Activated CD4-positive, alpha-beta T cell treated with anti-CD3 and anti-CD28 coated beads for 36 hours (primary cell): ENCODE results near the gene ZRSR2. TPM values are rescaled to one million over a fixed set of nuclear protein-coding genes. Genes with fewer than 3 reads are reported as not detected.
A peak's percentile ranks its signal among the peaks of the same experiment; 100 is the strongest.

Source experiments
- ATAC-seq: fragments of 200-7000 bp; cut with Tn5 transposase; one replicate; pipeline ENCODE4 v1.10.0; 2021; ENCODE audit warnings: mild to moderate bottlenecking, moderate library complexity
- CTCF ChIA-PET: fragments of 350-600 bp; sonication (Branson Sonifier 250); formaldehyde crosslinking; loops from one replicate; lab custom pipeline; 2021; ENCODE audit warnings: antibody characterized with exemption; lab: Charles Lee
- POLR2A ChIA-PET: fragments of 350-600 bp; sonication (Branson Sonifier 250); formaldehyde crosslinking; loops from one replicate; lab custom pipeline; 2021; ENCODE audit warnings: antibody characterized with exemption, inconsistent platforms; lab: Charles Lee
- DNase-seq: peaks from one replicate; pipeline ENCODE4 v3.0.0-alpha.2; 2020
- H3K27ac Mint-ChIP-seq: one replicate; pipeline ENCODE4 v1.8.0; 2021; ENCODE audit warnings: mixed read lengths
- H3K27me3 Mint-ChIP-seq: one replicate; pipeline ENCODE4 v1.8.0; 2021; ENCODE audit warnings: mixed read lengths
- H3K36me3 Mint-ChIP-seq: one replicate; pipeline ENCODE4 v1.8.0; 2021; ENCODE audit warnings: low read depth, mixed read lengths
- H3K4me1 Mint-ChIP-seq: one replicate; pipeline ENCODE4 v1.8.0; 2021; ENCODE audit warnings: mixed read lengths
- H3K4me3 Mint-ChIP-seq: one replicate; pipeline ENCODE4 v1.8.0; 2021; ENCODE audit warnings: mild to moderate bottlenecking, moderate library complexity, mixed read lengths
- H3K9me3 Mint-ChIP-seq: one replicate; pipeline ENCODE4 v1.8.0; 2021; ENCODE audit warnings: low read depth, mixed read lengths
- intact Hi-C, 2 experiments: fragments of 100-400 bp; cut with DNase I in 1 of 2; cut with micrococcal nuclease in 1 of 2; formaldehyde crosslinking; loops; one replicate each; pipeline versions ENCODE4 v1.14.2 to v1.15.1; 2022 to 2024; cut with DNase I, micrococcal nuclease
- total RNA-seq, 2 experiments: library from RNA; stranded (reverse); gene quantifications; one replicate each; pipeline ENCODE4 v1.2.3, GENCODE V29; 2021

Gene ZRSR2
- total RNA-seq, 2 experiments from 2014 or later: 12.4 TPM

- no peaks in the 10 kb centered on the region for H3K27me3 Mint-ChIP-seq
- intact Hi-C loops: loop anchor here (1.0 to 10.0 kb wide), 10 partner anchors 37 to 1021 kb away; partner anchors contain the start of genes ZRSR2 (in 2 of the 2), CA5B (in 1 of the 2), FANCB (in 1 of the 2) and MOSPD2 (in 1 of the 2)
- peak overlapping the region; percentile 51 for H3K27ac Mint-ChIP-seq
- ATAC-seq: peak; percentile 9
- H3K4me1 Mint-ChIP-seq: peaks cover 23% of the 10 kb centered on the region
- H3K36me3 Mint-ChIP-seq: peaks cover 8% of the 10 kb centered on the region
- POLR2A ChIA-PET: interaction anchor here (0.6 to 1.5 kb wide), 3 partner anchors 38 to 116 kb away, joined by 3 to 5 read pairs (median 4); partner anchors contain the start of gene CA5B
- peak; percentile 58 for DNase-seq
- no peaks in the 10 kb centered on the region for H3K9me3 Mint-ChIP-seq
- CTCF ChIA-PET: no interaction called here
- peak overlapping the region; percentile 74 for H3K4me3 Mint-ChIP-seq
Observed at GRCh38 chrX:15854080-15854655, 63.9 kb downstream of the ZRSR2 start.

DNA sequence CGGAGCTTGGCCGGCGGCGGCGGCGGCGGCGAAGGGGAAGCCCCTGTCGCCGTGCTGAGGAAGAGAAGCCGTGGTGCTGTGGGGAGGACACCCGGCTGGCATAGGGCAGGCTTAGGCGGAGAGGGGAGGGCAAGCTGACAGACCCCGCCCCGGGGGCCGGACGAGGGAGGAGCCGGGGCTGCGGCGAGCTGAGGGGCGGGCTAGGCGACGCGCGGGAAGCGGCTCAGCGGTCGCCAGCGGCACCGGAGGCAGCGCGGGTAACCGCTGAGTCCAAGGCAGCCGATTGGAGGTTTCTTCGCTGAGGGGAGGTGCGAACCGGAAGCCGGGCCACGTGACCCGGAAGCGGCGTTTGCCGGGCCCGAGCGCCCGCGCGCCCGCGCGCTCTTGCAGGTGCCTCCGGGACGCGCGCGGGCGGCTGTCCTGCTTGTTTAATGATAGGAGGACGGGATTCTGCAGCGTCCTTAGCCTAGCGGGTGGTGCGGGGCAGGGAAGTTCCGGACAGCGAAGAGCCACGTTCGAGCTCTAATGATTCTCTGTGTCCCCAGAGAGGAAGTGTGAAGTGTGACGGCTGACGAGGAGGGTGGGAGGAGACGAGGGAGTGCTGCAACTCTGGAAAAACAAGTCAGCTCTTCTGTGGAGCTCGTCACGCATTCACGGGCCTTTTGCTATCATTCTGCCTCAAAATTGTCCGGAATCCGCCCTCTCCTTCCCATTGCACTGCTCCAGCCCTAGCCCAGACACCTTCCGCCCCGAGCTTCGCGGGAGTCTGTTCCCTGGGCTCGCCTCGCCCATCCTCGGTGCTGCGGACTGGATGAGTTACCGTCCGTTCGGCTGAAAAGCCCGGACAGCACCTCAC lies 64.7 kb downstream of the ZRSR2 start, which contains the start of gene AP1S2:
TSS of gene AP1S2 (minus strand) at position 102 of the 856 bp plus-strand sequence. CDS start 2,289 bp downstream, outside the sequence.
- Mint-ChIP-seq H3K27ac (peak within 1 kb of the TSS; percentile 96), H3K36me3 (peaks cover 4% of the 10 kb centered on the region), H3K27me3 (no peaks in the 10 kb centered on the region), H3K9me3 (no peaks in the 10 kb centered on the region), H3K4me3 (peak within 1 kb of the TSS; percentile 90), H3K4me1 (peaks cover 20% of the 10 kb centered on the region)
- ChIA-PET CTCF (interaction anchor here (0.7 kb wide), 1 partner anchor 26 kb away, joined by 4 read pairs; no protein-coding TSS in a partner anchor), POLR2A (interaction anchor here (0.5 to 1.5 kb wide), 5 partner anchors 39 to 135 kb away, joined by 3 to 5 read pairs (median 4); partner anchors contain the start of gene CA5B)
- intact Hi-C loops: loop anchor here (1.0 to 10.0 kb wide), 13 partner anchors 35 to 1020 kb away; partner anchors contain the start of genes CA5B (in 2 of the 2), ZRSR2 (in 2 of the 2), FANCB (in 1 of the 2) and MOSPD2 (in 1 of the 2)
- DNase-seq (peak; percentile 94), ATAC-seq (peak; percentile 98)

GRCh38 chrX:15855568-15856221 lies 65.4 kb downstream of the ZRSR2 start:
- H3K36me3 Mint-ChIP-seq: peaks cover 4% of the 10 kb centered on the region
- ATAC-seq: no peak
- peak overlapping the region; percentile 90 for H3K4me3 Mint-ChIP-seq
- DNase-seq: no peak
- CTCF ChIA-PET: interaction anchor here (0.7 kb wide), 1 partner anchor 26 kb away, joined by 4 read pairs; no protein-coding TSS in a partner anchor
- intact Hi-C loops: loop anchor here (1.0 to 10.0 kb wide), 9 partner anchors 35 to 1019 kb away; partner anchors contain the start of genes CA5B (in 1 of the 2), FANCB (in 1 of the 2), MOSPD2 (in 1 of the 2) and PIGA (in 1 of the 2)
- peak overlapping the region; percentile 96 for H3K27ac Mint-ChIP-seq
- POLR2A ChIA-PET: interaction anchor here (0.5 to 1.5 kb wide), 3 partner anchors 18 to 117 kb away, joined by 3 to 7 read pairs (median 5); partner anchors contain the start of gene CA5B
- H3K9me3 Mint-ChIP-seq: no peaks in the 10 kb centered on the region
- H3K4me1 Mint-ChIP-seq: peaks cover 19% of the 10 kb centered on the region
- H3K27me3 Mint-ChIP-seq: no peaks in the 10 kb centered on the region

DNA sequence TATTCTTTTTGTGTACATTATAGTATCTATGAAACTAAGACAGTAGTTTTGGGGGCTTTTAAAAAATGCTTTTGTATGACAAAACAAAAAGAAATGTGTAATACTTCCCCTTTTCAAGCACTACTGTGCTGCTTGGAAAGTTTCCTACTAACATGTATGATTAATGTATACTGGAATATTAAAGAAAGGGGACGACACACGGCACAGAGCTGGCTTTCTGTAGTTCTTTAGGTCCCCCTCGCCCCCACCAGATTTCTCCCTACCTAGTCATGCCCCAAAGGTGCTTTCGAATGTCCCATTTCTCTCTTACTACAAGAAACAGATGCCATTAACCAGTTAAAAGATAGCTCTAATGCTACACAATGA lies 65.9 kb downstream of the ZRSR2 start:
- no peak overlapping the region for H3K4me3 Mint-ChIP-seq
- H3K4me1 Mint-ChIP-seq: peaks cover 16% of the 10 kb centered on the region
- no peak overlapping the region for H3K27ac Mint-ChIP-seq
- no peaks in the 10 kb centered on the region for H3K9me3 Mint-ChIP-seq
- intact Hi-C loops: loop anchor here (5.0 to 10.0 kb wide), 5 partner anchors 119 to 1019 kb away; partner anchors contain the start of genes CA5B (in 1 of the 2), FANCB (in 1 of the 2), MOSPD2 (in 1 of the 2) and RBBP7 (in 1 of the 2)
- H3K36me3 Mint-ChIP-seq: peaks cover 1% of the 10 kb centered on the region
- CTCF ChIA-PET: interaction anchor here (0.7 kb wide), 1 partner anchor 626 kb away, joined by 3 read pairs; no protein-coding TSS in a partner anchor
- no peaks in the 10 kb centered on the region for H3K27me3 Mint-ChIP-seq
- ATAC-seq (no peak), DNase-seq (no peak)
- POLR2A ChIA-PET: interaction anchor here (0.7 kb wide), 1 partner anchor 18 kb away, joined by 7 read pairs; no protein-coding TSS in a partner anchor

- Mint-ChIP-seq H3K27me3 (no peaks in the 10 kb centered on the region), H3K4me3 (no peak overlapping the region), H3K4me1 (peaks cover 14% of the 10 kb centered on the region), H3K36me3 (peaks cover under 1% of the 10 kb centered on the region), H3K9me3 (no peaks in the 10 kb centered on the region), H3K27ac (no peak overlapping the region)
- CTCF ChIA-PET: interaction anchor here (0.7 kb wide), 1 partner anchor 625 kb away, joined by 3 read pairs; no protein-coding TSS in a partner anchor
- DNase-seq (no peak), ATAC-seq (no peak)
- POLR2A ChIA-PET: interaction anchor here (0.7 kb wide), 1 partner anchor 270 kb away, joined by 3 read pairs; no protein-coding TSS in a partner anchor
- intact Hi-C loops: loop anchor here (5.0 to 10.0 kb wide), 5 partner anchors 118 to 1018 kb away; partner anchors contain the start of genes CA5B (in 1 of the 2), FANCB (in 1 of the 2), MOSPD2 (in 1 of the 2) and RBBP7 (in 1 of the 2)
Observed at GRCh38 chrX:15856636-15857035, 66.4 kb downstream of the ZRSR2 start.

DNA sequence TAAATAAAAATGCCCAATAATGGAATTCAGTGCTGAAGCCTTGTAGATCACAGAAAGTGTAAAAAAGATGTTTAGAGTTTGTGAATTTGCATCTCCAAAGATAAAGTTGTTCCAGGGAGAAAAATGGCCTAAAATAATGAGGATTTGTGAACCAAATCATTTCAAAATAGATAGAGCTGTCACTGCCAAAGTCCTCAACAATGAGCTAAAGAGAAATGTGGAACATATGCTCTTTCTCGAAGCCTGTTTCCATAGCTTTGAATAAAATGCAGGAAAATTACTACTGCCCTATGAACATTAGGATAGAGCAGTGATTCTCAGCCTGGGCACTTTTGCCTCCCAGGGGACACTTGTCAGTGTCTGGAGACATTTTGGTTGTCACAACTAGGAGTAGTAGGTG lies 67.8 kb downstream of the ZRSR2 start:
- H3K27ac Mint-ChIP-seq: no peak overlapping the region
- intact Hi-C loops: loop anchor here (5.0 to 10.0 kb wide), 5 partner anchors 117 to 1017 kb away; partner anchors contain the start of genes CA5B (in 1 of the 2), FANCB (in 1 of the 2), MOSPD2 (in 1 of the 2) and RBBP7 (in 1 of the 2)
- POLR2A ChIA-PET: no interaction called here
- peaks cover 8% of the 10 kb centered on the region for H3K4me1 Mint-ChIP-seq
- H3K27me3 Mint-ChIP-seq: no peaks in the 10 kb centered on the region
- no peaks in the 10 kb centered on the region for H3K36me3 Mint-ChIP-seq
- DNase-seq (no peak), ATAC-seq (no peak)
- no peak overlapping the region for H3K4me3 Mint-ChIP-seq
- CTCF ChIA-PET: no interaction called here
- no peaks in the 10 kb centered on the region for H3K9me3 Mint-ChIP-seq

DNA sequence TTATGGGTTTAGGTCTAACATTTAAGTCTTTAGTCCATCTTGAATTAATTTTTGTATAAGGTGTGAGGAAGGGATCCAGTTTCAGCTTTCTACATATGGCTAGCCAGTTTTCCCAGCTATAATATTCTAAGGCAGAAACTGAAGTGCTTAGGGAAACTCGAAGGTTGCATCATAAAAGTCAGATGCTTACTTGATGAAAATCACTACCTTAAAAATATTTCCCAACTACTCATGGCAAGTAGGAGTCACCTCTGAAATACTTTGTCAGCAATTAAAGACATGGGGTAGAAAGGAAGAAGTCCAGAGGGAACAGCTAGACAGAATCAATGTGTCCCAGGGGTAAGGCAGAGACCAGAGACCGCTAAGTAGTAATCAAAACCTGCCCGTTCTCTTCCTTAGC lies 70.6 kb downstream of the ZRSR2 start:
- H3K27me3 Mint-ChIP-seq: no peaks in the 10 kb centered on the region
- H3K4me1 Mint-ChIP-seq: peaks cover 4% of the 10 kb centered on the region
- DNase-seq (no peak), ATAC-seq (no peak)
- no peak overlapping the region for H3K4me3 Mint-ChIP-seq
- ChIA-PET CTCF (no interaction called here), POLR2A (no interaction called here)
- H3K27ac Mint-ChIP-seq: no peak overlapping the region
- intact Hi-C loops: no loop called here
- no peaks in the 10 kb centered on the region for H3K9me3 Mint-ChIP-seq
- H3K36me3 Mint-ChIP-seq: no peaks in the 10 kb centered on the region

- Mint-ChIP-seq H3K27ac (no peak overlapping the region), H3K27me3 (no peaks in the 10 kb centered on the region), H3K4me1 (no peaks in the 10 kb centered on the region), H3K4me3 (no peak overlapping the region), H3K9me3 (no peaks in the 10 kb centered on the region), H3K36me3 (no peaks in the 10 kb centered on the region)
- intact Hi-C loops: no loop called here
- CTCF ChIA-PET: no interaction called here
- DNase-seq (no peak), ATAC-seq (no peak)
- POLR2A ChIA-PET: no interaction called here
Observed at GRCh38 chrX:15864023-15864422, 73.7 kb downstream of the ZRSR2 start.

DNA sequence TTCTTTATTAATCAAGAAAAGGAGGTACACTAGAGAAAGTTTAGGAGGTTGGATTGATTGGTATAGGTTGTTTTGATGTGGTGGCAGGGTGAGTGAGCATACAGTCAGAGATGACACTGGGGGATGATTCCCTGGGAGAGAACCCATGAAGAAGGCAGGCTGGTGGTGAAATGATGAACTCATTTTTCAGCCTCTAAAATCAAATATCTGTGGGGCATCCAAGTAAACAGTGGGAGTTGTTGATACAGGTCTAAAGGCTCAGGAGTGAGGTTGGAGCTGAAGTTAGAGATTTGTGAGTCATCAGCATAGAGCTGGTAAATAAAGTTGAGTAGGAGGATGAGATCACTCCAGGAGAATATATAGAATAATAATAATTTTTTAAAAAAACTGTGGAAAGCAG lies 74.3 kb downstream of the ZRSR2 start:
- DNase-seq (no peak), ATAC-seq (no peak)
- ChIA-PET POLR2A (no interaction called here), CTCF (no interaction called here)
- H3K27me3 Mint-ChIP-seq: no peaks in the 10 kb centered on the region
- no peaks in the 10 kb centered on the region for H3K36me3 Mint-ChIP-seq
- no peaks in the 10 kb centered on the region for H3K4me1 Mint-ChIP-seq
- H3K9me3 Mint-ChIP-seq: no peaks in the 10 kb centered on the region
- intact Hi-C loops: no loop called here
- no peak overlapping the region for H3K27ac Mint-ChIP-seq
- H3K4me3 Mint-ChIP-seq: no peak overlapping the region

- ATAC-seq: no peak
- CTCF ChIA-PET: no interaction called here
- no peak overlapping the region for H3K4me3 Mint-ChIP-seq
Observed at GRCh38 chrX:15866147-15866546, 75.9 kb downstream of the ZRSR2 start.

More at GRCh38 chrX:15866147-15866546, 75.9 kb downstream of the ZRSR2 start:
- Mint-ChIP-seq H3K4me1 (no peaks in the 10 kb centered on the region), H3K36me3 (no peaks in the 10 kb centered on the region), H3K27me3 (no peaks in the 10 kb centered on the region), H3K9me3 (no peaks in the 10 kb centered on the region), H3K27ac (no peak overlapping the region)
- DNase-seq: no peak
- POLR2A ChIA-PET: no interaction called here
- intact Hi-C loops: no loop called here
